ENCODE results near the gene SIM2. TPM values are rescaled to one million over a fixed set of nuclear protein-coding genes. Genes with fewer than 3 reads are reported as not detected.

SIM2 gene
- polyA plus RNA-seq, 1 donor = 19.9 TPM

DNA sequence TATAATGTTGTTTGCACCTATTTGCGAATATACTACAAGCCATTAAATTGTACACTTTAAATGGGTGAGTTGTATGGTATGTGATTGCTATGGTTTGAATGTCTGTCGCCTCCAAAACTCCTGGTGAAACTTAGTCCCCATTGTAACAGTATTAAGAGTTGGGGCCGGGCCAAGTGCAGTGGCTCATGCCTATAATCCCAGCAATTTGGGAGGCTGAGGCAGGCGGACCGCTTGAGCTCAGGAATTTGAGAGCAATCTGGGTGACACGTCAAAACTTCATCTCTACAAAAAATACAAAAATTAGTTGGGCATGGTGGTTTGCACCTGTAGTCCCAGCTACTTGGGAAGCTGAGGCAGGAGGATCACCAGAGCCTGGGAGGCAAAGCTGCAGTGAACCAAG, 12.0 kb upstream of the SIM2 start:
- DNase-seq = no peak

DNA sequence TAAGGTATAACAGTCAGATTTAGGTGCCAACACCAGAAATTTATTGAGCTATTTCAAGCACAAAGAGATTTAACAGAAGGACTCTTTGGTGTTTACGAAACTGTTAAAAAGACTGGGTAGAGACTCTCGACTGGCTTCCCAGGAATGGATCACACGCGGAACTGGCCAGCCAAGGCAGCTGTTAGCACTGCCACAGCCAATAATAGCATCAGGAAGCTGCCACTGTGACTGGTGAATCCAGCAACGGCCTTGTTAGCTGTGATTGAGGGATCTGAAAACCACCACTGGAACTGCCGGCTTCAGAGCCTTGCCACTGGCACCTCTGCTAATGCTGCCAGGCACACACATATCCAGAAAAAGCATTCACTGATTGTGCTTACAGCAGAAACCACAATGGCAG, 10.6 kb upstream of the SIM2 start:
- no peak for DNase-seq

DNA sequence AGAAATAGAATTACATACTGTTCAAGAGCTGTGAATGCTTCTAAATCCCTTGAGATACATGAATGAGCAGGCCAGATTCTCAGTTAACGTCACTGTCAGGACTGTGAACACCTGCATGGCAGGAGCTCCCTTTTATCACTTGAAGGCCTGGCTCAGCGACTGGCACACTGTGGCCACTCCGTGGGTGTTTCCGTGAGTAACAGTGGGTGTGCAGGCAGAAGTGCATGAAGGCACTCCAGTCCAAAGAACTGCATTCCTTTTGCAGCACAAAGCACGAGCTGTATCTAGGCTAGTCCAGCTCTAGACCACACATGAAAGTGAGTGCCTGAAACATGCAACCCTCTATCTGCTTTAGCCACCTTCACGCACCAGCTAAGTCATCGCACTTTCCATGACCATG, 9.6 kb upstream of the SIM2 start:
- no peak for DNase-seq

DNA sequence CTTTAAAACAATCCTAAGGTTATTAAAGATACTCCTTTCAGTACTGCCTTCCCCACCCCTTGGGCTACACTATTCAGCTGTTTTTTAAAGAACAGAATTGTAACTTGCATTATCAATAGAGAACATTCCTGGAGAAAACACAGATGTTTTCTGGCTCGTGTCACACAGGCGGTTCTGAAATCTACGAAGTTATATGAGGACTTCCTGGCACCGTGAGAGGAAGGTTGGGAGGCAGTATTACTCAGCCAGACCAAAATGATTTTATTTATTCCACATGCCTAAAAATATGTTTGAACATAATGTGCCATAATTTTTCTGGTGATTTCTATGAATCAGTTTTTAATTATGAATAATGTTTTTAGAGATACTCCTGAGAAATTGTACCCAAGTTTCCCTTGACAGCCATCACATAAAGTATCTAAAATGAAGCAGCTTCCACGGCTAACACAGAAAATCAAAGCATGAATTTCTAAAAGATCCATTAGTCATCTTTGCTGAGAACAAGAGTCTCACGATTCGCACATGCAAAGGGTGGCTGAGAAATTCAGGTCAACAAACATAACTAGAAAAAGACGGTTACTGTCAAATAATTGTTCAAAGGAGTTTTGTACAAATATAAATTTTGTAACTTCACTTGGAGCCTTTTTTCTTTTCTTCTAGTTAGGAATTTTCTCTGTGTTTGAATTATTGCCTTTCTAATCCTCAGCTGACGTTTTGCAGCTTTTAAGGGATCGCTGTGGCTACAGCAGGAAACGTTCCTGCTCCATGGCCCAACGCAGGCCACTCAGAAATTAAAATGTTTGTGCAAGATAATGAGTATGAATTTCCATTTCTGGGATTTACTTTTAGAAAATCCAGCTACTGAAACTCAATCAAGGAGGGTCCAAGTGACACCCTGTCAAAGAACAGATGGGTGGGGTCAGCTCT, 8.0 kb upstream of the SIM2 start:
- no peak for DNase-seq

DNA sequence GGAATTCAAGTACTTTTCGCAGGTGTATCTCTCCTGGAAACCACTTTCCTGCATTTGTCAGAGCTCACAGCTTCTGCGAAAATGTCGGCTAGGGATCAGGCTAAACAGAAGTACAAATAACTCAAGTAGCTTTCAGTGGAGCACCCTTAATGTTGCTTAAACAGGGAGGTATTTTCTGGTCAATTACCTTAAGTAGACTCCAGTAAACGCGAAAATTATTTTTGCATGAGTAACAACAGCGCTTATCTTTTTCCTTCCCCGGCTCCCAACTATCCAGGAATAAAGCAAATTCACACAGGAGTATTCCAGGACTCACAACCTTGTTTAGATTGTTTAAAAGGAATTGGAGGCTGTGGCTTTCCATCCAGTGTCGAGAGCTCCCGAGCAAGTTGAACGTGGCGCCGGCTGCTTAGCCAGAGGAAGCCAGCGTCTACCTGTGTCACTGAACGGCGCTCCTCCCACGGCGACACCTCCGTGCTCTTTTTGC, 7.3 kb upstream of the SIM2 start:
- DNase-seq = no peak

DNA sequence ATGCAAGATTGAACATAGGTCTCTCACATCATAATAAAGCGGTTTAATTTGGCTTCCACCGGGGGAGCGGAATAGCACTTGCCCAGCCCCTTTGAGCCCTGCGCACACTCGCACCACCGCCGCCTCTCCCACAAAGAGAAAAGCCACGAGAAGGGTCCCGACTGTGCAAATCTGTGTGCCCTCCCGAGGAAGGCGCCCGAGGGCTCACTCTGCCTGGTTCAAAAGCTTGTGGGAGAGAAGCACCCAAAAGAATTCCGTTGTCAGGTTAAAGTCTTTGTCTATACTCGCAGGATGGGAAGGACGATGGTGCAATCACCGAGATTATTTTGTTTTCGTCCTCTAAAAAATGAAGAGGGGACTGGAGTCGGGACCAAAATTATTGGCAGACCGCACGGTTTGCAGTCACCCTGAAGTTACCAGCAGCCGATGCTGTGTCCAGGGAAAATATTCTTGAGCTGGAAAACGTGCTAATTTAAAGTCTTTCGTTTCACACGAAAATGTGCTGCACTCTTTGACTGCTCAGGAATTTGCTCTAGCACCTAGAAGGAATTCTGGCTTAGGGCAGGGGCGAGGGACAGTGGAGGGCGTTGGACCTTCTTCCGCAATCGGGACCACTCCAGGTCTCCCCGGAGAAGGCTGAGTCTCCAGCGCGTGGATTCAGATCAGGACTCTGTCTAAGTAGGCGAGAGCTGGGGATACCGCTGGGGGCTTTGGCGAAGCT, 6.6 kb upstream of the SIM2 start:
- DNase-seq = no peak

DNA sequence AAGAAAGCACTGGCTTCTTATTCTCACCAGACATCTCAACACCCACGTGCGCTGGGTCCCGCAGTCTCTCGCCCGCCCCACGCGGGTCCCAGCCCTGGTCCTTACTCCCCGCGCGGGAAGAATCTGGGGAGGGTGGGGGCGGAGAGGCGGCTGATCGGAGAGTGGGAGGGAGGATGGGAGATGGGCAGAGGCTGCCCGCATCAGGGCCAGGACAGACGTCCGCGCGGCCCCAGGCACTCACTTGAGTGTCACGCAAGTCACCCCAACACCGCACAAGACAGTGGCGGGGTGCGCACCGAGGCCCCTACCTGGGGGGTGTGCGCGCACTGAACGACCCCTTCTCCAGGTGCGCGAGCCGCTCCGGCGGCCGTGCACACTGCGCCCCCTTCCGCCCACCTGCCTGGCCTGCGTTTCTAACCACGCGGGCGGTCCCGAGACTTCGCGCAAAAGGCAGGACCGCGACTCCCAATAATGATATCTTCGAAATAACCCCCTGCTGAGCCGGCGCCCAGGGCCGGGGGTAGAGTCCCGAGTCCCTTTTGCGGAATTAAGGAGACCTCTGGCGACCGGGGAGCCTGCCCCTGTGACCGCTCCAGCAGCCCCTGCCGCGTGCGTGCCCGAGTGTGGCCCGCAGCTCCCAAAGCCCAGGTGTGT, 6.0 kb upstream of the SIM2 start:
- no peak for DNase-seq

DNA sequence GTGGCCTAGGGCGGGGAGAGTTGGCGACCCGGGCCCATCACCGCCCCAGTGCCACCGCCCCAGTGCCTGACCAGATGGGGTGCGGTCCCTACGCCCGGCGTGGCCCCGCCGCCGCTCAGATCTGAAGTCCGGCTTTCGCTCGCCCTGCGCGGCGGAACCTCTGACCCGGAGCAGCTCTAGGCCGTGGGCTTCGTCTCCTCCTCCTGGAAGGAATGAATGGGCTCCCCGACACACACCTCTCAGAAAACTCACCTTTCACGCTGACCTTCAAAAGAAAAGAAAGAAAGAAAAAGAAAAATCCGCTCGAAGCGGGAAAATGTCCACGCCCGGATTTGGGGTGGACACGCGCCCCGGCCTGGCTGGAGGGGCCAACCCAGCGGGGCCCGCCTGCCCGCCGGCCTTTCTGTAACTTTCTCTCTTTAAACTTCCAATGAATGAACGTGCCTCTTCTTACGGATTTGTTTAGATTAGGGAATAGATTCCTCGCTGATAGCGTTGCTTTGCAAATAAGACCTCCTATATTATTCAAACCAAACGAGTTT, 5.4 kb upstream of the SIM2 start:
- DNase-seq = no peak

DNA sequence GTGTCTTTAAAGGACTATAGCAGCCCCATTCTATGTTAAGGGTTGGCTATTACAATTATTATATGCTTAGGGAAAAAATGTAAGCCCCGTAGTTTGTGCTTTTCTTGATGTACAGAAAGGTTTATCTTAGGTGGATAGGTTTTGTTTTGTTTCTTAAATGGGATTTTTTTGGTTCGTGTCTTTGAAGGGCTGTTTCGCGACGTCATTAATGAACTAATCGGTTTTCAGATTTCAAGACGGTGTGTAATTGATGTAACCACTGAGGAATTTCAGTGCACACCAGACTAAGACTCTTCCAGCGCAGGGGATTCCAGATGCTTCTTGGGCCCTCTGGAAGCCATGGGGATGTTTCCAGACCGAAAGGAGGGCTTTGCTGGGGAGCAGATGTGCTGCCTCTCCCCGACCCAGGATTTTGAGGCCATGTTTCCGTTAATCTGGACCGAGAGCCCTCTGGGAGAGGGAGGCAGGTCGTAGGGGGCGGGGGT, 4.8 kb upstream of the SIM2 start:
- DNase-seq = no peak

DNA sequence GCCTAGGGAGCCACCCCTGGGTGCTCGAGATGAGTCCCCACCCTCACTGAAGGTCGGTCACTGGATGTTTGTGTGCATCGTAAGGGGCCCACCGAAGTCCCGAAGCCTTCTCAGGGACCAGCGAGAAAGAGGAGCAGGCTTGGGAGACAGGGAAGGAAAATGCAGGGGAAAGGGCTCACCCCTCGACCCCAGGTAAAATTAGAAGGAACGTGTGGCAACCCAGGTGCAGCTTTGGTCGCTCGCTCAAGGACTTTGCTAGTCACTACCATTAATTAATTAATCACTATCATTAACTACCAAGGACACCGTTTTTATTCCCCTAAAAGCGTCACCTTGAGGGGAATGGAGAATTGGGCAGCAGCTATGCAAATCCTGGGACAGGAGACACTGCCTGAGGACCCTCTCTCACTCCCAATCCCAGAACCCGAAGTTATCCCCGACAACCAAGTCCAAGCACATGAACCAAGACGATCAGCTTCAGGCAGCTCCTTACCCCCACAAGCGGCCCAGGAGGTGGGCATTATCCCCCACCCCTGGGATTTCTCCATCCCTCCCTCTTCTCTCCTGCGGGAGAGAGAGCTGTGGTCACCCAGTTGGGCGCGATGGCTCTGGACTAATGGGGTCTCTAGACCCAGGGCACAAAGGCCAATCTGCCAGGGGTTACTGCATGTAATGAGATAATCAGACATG, 4.2 kb upstream of the SIM2 start:
- no peak for DNase-seq

DNA sequence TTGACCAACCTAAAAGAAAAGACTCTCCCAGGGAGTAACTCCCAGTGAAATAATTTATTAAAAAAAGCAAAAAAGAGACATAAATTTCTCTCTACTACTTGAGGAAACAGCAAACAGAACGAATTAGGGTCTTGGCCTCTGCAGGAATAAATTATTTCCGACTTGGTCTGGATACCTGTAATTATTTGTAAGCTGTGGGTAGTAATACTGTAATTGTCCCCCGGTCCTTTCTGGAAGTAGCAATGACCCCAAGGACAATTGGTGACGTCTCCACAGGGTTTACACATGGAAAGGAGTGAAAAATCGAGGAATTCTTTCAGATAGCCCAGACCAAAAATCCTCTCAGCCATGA, 3.7 kb upstream of the SIM2 start:
- no peak for DNase-seq

DNA sequence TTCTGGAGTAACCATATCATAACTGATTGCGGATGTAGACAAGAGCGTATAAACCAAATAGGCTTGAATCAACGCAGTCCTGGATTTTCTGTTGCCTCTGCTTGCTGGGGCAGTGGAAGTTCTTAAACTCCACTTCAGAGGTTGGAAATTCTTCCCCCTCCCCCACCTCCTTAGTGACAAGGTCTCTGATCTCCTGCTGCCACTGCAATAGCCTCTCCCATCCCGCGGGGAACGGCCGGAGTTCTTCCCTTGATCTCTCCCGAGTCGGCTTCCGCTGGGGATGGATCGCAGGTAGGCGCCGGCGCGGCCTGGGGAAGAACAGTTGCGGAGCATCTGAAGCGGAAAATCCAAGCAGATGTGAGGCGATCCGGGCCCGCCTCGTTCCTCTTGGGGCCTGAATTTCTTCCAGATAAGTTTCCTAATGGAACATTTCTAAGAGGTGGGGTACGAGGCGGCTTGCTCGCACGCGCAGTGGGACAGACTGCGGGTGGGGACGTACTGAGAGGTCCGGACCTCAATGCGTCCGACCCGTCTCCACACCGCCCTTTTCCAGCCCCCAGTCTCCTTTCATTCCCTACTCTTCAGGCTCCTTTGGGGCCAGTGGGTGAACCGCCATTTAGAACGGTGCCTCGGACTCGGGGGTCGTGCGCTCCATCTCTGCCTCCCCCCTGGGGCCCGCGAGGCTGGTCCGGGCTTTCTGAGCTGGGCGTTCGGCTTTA, 3.1 kb upstream of the SIM2 start:
- no peak for DNase-seq

DNA sequence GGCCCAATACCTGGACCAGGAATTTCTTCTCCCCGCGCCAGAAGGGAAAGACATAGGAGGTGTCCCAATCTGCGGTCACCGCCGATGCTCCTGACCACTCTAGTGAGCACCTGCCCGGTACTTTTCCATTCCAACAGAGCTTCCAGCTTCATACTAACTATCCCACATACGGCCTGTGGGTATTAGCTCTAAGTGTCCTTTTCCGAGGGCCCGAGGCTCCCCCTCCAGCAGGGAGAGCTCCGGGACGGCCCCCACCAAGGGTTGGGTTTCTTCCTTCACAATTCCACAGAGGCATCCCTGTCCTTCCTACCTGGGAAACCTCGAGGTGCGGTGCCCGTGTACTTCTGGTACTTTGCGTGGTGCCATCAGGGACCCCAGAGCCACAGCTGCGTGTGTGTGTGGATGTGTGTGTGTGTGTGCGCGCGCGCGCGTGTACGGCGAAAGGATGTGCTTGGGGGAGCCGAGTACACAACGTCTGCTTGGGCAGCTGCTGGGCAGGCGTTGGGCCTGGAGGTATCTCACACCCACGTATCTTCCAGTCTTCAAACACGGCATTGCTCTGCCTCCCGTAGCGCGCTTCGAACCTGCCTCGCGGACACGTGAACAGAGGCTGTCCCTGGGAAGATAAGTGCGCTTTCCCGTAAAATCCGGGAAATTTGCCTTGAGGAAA, 2.4 kb upstream of the SIM2 start:
- no peak for DNase-seq

DNA sequence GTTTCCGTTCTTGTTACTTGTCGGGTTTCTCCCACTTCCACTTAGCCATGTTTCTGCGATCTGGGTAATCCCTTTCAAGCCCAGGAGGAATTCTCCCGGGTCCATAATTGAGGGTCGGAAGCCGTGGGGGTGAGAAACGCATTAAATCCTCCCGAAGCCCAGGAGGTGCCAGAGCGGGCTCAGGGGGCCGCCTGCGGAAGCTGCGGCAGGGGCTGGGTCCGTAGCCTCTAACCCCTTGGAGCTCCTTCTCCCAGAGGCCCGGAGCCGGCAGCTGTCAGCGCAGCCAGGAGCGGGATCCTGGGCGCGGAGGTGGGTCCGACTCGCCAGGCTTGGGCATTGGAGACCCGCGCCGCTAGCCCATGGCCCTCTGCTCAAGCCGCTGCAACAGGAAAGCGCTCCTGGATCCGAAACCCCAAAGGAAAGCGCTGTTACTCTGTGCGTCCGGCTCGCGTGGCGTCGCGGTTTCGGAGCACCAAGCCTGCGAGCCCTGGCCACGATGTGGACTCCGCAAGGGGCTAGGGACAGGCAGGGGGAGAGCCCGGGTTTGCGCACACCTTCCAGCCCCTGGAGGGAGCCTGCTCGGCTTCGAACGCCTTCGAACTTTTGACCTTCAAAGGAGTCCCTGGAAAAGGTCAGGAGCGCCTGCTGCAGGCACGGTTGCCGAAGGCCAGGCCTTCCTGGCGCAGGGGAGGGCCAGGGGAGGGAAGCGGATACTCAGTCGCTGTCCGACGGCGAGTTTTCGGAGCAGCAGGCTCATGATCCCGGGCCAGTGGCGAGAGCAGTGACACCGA, 1.7 kb upstream of the SIM2 start:
- DNase-seq = no peak

DNA sequence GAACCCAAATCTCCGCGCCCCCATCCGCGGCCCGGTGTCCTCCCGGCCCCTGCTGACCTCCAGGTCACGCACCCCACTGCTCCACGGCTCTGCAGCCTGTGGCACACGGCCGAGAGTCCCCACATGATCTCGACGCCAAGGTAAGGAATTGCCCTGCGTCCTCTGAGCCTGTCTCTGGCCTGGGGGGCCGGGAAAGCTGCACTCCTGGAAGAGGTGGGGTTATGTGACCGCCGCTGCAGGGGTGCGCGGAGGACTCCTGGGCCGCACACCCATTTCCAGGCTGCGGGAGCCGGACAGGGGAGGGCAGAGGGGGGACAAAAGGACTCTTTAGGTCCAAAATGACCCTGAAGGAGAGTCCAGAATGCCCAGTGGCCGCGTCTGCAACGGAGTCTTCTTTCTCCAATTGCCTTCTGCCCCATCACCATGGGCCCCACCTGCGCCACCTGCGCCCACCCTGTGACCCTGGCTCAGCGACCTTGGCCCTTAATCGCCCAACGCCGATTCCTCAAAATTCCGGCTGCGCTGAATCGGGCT, 997 bp upstream of the SIM2 start:
- no peak for DNase-seq

DNA sequence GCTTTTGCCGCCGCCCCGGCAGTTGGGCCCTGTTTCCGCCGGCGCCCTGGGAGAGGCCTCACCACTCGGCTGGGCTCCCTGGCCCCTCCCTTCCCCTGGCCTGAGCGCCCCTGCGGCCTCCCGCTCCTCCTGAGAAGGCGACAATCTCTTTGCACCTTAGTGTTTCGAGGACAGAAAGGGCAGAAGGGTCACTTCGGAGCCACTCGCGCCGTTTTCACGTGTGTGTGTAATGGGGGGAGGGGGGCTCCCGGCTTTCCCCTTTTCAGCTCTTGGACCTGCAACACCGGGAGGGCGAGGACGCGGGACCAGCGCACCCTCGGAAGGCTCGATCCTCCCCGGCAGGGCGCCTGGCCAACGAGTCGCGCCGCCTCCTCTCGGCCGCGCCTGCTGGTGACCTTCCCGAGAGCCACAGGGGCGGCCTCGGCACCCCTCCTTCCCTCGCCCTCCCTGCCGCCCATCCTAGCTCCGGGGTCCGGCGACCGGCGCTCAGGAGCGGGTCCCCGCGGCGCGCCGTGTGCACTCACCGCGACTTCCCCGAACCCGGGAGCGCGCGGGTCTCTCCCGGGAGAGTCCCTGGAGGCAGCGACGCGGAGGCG, 432 bp upstream of the SIM2 start:
- no peak for DNase-seq

DNA sequence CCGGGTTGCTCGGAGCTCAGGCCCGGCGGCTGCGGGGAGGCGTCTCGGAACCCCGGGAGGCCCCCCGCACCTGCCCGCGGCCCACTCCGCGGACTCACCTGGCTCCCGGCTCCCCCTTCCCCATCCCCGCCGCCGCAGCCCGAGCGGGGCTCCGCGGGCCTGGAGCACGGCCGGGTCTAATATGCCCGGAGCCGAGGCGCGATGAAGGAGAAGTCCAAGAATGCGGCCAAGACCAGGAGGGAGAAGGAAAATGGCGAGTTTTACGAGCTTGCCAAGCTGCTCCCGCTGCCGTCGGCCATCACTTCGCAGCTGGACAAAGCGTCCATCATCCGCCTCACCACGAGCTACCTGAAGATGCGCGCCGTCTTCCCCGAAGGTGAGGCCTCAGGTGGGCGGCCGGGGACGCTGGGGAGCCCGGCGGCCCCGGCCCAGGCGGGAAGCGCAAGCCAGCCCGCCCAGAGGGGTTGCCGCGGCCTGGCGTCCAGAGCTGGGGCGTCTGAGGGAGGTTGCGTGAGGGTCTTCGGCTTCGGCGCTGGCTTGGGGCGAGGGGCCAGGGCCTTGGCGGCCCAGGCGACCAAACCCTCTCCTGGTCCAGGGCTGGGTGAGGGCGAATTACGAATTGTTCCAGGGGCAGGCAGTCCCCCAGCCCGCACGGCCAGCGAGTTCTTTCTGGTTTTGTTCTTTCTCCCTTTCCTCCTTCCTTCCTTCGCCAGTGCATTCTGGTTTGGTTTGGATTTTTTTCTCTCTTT, 805 bp downstream of the SIM2 start:
- DNase-seq = no peak

DNA sequence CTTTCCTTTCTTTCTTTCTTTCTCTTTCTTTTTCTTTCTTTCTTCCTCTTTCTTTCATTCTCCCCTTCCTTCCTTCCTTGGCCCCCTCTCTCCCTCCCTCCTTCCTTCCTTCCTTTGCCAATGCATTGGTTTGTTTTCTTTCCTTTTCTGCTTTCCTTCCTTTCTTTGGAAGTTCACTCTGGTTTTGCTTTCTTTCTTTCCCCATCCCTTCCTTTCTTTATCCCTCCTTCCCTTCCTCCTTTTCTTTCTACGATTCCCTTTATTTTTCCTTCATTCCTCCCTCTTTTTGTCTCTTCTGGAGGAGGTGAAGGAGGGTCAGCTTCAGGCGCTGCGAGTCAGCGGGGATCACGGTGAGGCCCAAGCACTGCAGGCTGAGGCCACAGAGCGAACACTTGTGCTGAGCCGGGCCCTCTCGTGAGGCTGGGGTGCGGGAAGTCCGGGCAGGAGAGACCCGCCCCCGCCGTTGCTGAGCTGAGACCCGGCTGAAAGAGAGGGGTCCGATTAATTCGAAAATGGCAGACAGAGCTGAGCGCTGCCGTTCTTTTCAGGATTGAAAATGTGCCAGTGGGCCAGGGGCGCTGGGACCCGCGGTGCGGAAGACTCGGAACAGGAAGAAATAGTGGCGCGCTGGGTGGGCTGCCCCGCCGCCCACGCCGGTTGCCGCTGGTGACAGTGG, 1.5 kb downstream of the SIM2 start:
- DNase-seq = no peak
